ENCODE measurements around the gene RREB1.
A peak's percentile ranks its signal among the peaks of the same experiment; 100 is the strongest.

The RREB1 gene

GRCh38 chr6:7140631-7141378 lies 33.0 kb downstream of the RREB1 start (continued):
- TF ChIP-seq ZNF645 (tag by site-specific recombination; IDR thresholded peaks at IDR 0.05), result no peak
- TF ChIP-seq PBX3 (CRISPR knock-in tag; IDR thresholded peaks at IDR 0.05), result 0 out of 2 replicates have a peak, but pooled peaks have one; percentile 17
- no peak for TF ChIP-seq ZNF175 (tag by site-specific recombination; IDR thresholded peaks at IDR 0.05)
- TF ChIP-seq ZNF10 (tag by site-specific recombination; IDR thresholded peaks at IDR 0.05), result no peak
- TF ChIP-seq ZBTB6 (tag by site-specific recombination; IDR thresholded peaks at IDR 0.05), result no peak
- TF ChIP-seq ZNF555 (tag by site-specific recombination; conservative IDR thresholded peaks at IDR 0.05), result no peak
- TF ChIP-seq ZNF426 (tag by site-specific recombination; IDR thresholded peaks at IDR 0.05), result no peak
- TF ChIP-seq ZNF792 (tag by site-specific recombination; IDR thresholded peaks at IDR 0.05), result no peak
- peak; percentile 74 for TF ChIP-seq SP3 (tag by site-specific recombination; IDR thresholded peaks at IDR 0.05)
- no peak for TF ChIP-seq ZNF654 (tag by site-specific recombination; IDR thresholded peaks at IDR 0.05; ENCODE audit: low read depth)
- peak; percentile 96 for TF ChIP-seq ZXDB (tag by site-specific recombination; IDR thresholded peaks at IDR 0.05)
- peak; percentile 43; the same call in 1 of the 2 replicates for TF ChIP-seq ZNF692 (tag by site-specific recombination; IDR thresholded peaks at IDR 0.05)
- TF ChIP-seq ZNF626 (tag by site-specific recombination; IDR thresholded peaks at IDR 0.05), result no peak
- no peak for TF ChIP-seq GLI4 (tag by site-specific recombination; IDR thresholded peaks at IDR 0.05)
- TF ChIP-seq ZNF398 (tag by site-specific recombination; IDR thresholded peaks at IDR 0.05), result no peak
- no peak for TF ChIP-seq ZNF580 (tag by site-specific recombination; IDR thresholded peaks at IDR 0.05)
- TF ChIP-seq ZBTB1 (tag by site-specific recombination; IDR thresholded peaks at IDR 0.05), result no peak
- TF ChIP-seq ZNF596 (tag by site-specific recombination; IDR thresholded peaks at IDR 0.05), result no peak
- TF ChIP-seq ZNF19 (tag by site-specific recombination; IDR thresholded peaks at IDR 0.05; ENCODE audit: low read depth), result no peak
- no peak for TF ChIP-seq ZBTB21 (tag by site-specific recombination; IDR thresholded peaks at IDR 0.05)
- no peak for TF ChIP-seq ZNF324 (tag by site-specific recombination; IDR thresholded peaks at IDR 0.05)
- no peak; the same call in 1 of the 2 replicates for TF ChIP-seq KLF8 (tag by site-specific recombination; IDR thresholded peaks at IDR 0.05)
- TF ChIP-seq ZNF76 (tag by site-specific recombination; IDR thresholded peaks at IDR 0.05; ENCODE audit: borderline replicate concordance, low read depth), result no peak
- TF ChIP-seq ZNF335 (tag by site-specific recombination; conservative IDR thresholded peaks at IDR 0.05), result peak; percentile 90
- no peak for TF ChIP-seq ZNF549 (tag by site-specific recombination; IDR thresholded peaks at IDR 0.05)
- TF ChIP-seq ZNF473 (tag by site-specific recombination; IDR thresholded peaks at IDR 0.05), result no peak
- no peak for TF ChIP-seq MZF1 (tag by site-specific recombination; IDR thresholded peaks at IDR 0.05; ENCODE audit: borderline replicate concordance)
- no peak for TF ChIP-seq ZNF366 (tag by site-specific recombination; conservative IDR thresholded peaks at IDR 0.05)
- no peak for TF ChIP-seq ZNF701 (tag by site-specific recombination; IDR thresholded peaks at IDR 0.05)
- no peak for TF ChIP-seq ZNF146 (tag by site-specific recombination; IDR thresholded peaks at IDR 0.05)
- no peak for TF ChIP-seq ZNF544 (tag by site-specific recombination; IDR thresholded peaks at IDR 0.05)
- no peak for TF ChIP-seq ZNF211 (tag by site-specific recombination; IDR thresholded peaks at IDR 0.05; ENCODE audit: low read depth)
- peak; percentile 65 for TF ChIP-seq SP7 (tag by site-specific recombination; IDR thresholded peaks at IDR 0.05)
- TF ChIP-seq ZFP3 (tag by site-specific recombination; IDR thresholded peaks at IDR 0.05; ENCODE audit: low read depth), result no peak
